DOHH2 (cell line): ENCODE data around the gene NEK2.

ENCODE experiments used
- CTCF ChIP-seq: fragments of 200-600 bp; sonication (generic); IDR thresholded peaks from one replicate; pipeline ENCODE4 v1.5.1; 2014; ENCODE audit warnings: antibody characterized with exemption, mild to moderate bottlenecking, low read depth, low read length; ENCODE audit not compliant: poor library complexity, severe bottlenecking
- EZH2phosphoT487 ChIP-seq: fragments of 200-600 bp; sonication (generic); IDR thresholded peaks from 2 replicates; pipeline ENCODE4 v1.6.1; 2017; ENCODE audit warnings: borderline replicate concordance, mild to moderate bottlenecking, antibody characterized with exemption, low read length, moderate library complexity, mixed read lengths

GRCh38 chr1:211708006-211708405 is 32.6 kb upstream of the NEK2 start:
- TF ChIP-seq CTCF (no peak), EZH2phosphoT487 (no peak)
